Stomach (tissue), 4 donors: ENCODE results near the gene ANKS1A.

ENCODE experiments used
- POLR2A ChIP-seq, 4 donors: fragments of 450-650 bp; IDR thresholded peaks; one replicate each; pipeline ENCODE4 v1.6.1; 2016; ENCODE audit warnings: antibody characterized with exemption in 4 of 4, control low read depth in 2 of 4, mild to moderate bottlenecking in 1 of 4, moderate library complexity in 1 of 4
- POLR2AphosphoS5 ChIP-seq, 3 donors: sonication (generic); formaldehyde crosslinking; IDR thresholded peaks; one replicate each; pipeline ENCODE4 v1.6.1; 2016; ENCODE audit warnings: antibody characterized with exemption in 3 of 3
- TF ChIP-seq, protein P1 (sequence below), 7 experiments: fragments of 450-650 bp in 4 of 7; fragments of 200-600 bp in 3 of 7; sonication (generic) in 3 of 7; IDR thresholded peaks; one replicate each; pipeline ENCODE4 v1.5.1; 2016 to 2019; ENCODE audit warnings: antibody characterized with exemption in 7 of 7, control low read depth in 2 of 7, mild to moderate bottlenecking in 1 of 7

GRCh38 chr6:35047265-35048011 lies 158.4 kb downstream of the ANKS1A start:
- TF ChIP-seq POLR2AphosphoS5 (IDR thresholded peaks at IDR 0.05) (peak in 1 of 3 donors; percentile 1), POLR2A (IDR thresholded peaks at IDR 0.05) (no peak)
- TF ChIP-seq, protein P1, sequence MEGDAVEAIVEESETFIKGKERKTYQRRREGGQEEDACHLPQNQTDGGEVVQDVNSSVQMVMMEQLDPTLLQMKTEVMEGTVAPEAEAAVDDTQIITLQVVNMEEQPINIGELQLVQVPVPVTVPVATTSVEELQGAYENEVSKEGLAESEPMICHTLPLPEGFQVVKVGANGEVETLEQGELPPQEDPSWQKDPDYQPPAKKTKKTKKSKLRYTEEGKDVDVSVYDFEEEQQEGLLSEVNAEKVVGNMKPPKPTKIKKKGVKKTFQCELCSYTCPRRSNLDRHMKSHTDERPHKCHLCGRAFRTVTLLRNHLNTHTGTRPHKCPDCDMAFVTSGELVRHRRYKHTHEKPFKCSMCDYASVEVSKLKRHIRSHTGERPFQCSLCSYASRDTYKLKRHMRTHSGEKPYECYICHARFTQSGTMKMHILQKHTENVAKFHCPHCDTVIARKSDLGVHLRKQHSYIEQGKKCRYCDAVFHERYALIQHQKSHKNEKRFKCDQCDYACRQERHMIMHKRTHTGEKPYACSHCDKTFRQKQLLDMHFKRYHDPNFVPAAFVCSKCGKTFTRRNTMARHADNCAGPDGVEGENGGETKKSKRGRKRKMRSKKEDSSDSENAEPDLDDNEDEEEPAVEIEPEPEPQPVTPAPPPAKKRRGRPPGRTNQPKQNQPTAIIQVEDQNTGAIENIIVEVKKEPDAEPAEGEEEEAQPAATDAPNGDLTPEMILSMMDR (IDR thresholded peaks at IDR 0.05): no peak
